Psoas muscle (tissue), 8 donors: ENCODE results near the gene ASTN1. TPM values are rescaled to one million over a fixed set of nuclear protein-coding genes. Genes with fewer than 3 reads are reported as not detected.

Experiments
- ATAC-seq, 4 donors: fragments of 200-7000 bp; cut with Tn5 transposase; one replicate each; pipeline ENCODE4 v1.9.1; 2020; ENCODE audit warnings: moderate library complexity in 3 of 4, mild to moderate bottlenecking in 2 of 4
- DNase-seq, 2 donors: peaks; one replicate each; pipeline ENCODE4 v3.0.0-alpha.2; 2020
- H3K27ac ChIP-seq: fragments of 200-600 bp; one replicate; pipeline ENCODE4 v1.8.0; 2022
- H3K27me3 ChIP-seq, 3 donors: fragments of 200-600 bp in 1 of 3; one replicate each; pipeline versions ENCODE4 v1.6.1 to v1.8.0; 2013 to 2022; ENCODE audit warnings: low read length in 2 of 3, mild to moderate bottlenecking in 2 of 3, moderate library complexity in 1 of 3; ENCODE audit not compliant: insufficient read depth in 3 of 3
- H3K36me3 ChIP-seq, 2 donors: fragments of 200-600 bp in 1 of 2; one replicate each; pipeline versions ENCODE4 v1.6.1 to v1.8.0; 2013 to 2022; ENCODE audit warnings: low read depth in 1 of 2, mild to moderate bottlenecking in 1 of 2, moderate library complexity in 1 of 2; ENCODE audit not compliant: insufficient read depth in 1 of 2
- H3K4me1 ChIP-seq: fragments of 200-600 bp; one replicate; pipeline ENCODE4 v1.8.0; 2022
- H3K4me3 ChIP-seq: fragments of 200-600 bp; one replicate; pipeline ENCODE4 v1.8.0; 2022; ENCODE audit warnings: mild to moderate bottlenecking
- H3K9me3 ChIP-seq: fragments of 200-600 bp; one replicate; pipeline ENCODE4 v1.8.0; 2022
- CTCF ChIP-seq: fragments of 200-600 bp; IDR thresholded peaks from one replicate; pipeline ENCODE4 v1.8.0; 2022; ENCODE audit warnings: antibody characterized with exemption
- WGBS, 3 donors: extraction: QIAGEN DNeasy Blood & Tissue Kit; methylation state at CpG; one replicate each; pipeline versions ENCODE4 v1.1.6 to v1.1.7; 2013; 5-methylcytosine and 5-hydroxymethylcytosine counted together
- intact Hi-C, 2 donors: fragments of 100-400 bp; cut with DNase I; formaldehyde crosslinking; loops; one replicate each; pipeline versions ENCODE4 v1.11.0 to v1.14.2; 2022
- polyA plus RNA-seq, 3 donors: library from polyadenylated mRNA; stranded (reverse); fragments of 200-250 nt; gene quantifications; one replicate each; pipeline ENCODE4 v1.2.3, GENCODE V29; 2013
- total RNA-seq, 4 donors: library from RNA; stranded (reverse); fragmentation: NEBNext Ultra II Directional in 2 of 4; extraction: Animal tissue kit (Norgen Biotek cat#: 25700) in 2 of 4; gene quantifications; one replicate each; pipeline versions ENCODE4 v1.2.1 to v1.2.4, GENCODE V29; 2021 to 2023
- donor health status: healthy with polysubstance abuse.
- donor health status: DM: no; HTN: no; CAD: no; lungs with moderate emphysema.
- donor health status: Bipolar disorder and iron deficiency.
- donor health status: healthy.
- donor health status: DM: yes; HTN: yes; CAD: no.
- donor health status: DM: no; HTN: no; CAD: no.
- donor health status: DM: no; HTN: no; CAD: no.
- donor health status: DM: yes; HTN: yes; CAD: no.

Gene ASTN1
- total and polyA plus RNA-seq, 7 donors = 0.03 to 0.51 (median 0.11) TPM; not detected in 1

GRCh38 chr1:176926330-176927086, 238.0 kb downstream of the ASTN1 start:
- no peak for TF ChIP-seq CTCF
- Histone ChIP-seq H3K36me3 (no peaks in the 10 kb centered on the region), H3K27ac (no peak overlapping the region), H3K4me3 (no peak overlapping the region), H3K9me3 (no peaks in the 10 kb centered on the region), H3K4me1 (no peaks in the 10 kb centered on the region), H3K27me3 (no peaks in the 10 kb centered on the region)
- ATAC-seq (no peak), DNase-seq (no peak)
- intact Hi-C loops = no loop called here
- 56 to 62% (median 60%) methylated on average over 5 of the region's 5 CpGs for WGBS, 3 donors

GRCh38 chr1:176925223-176925622, 239.3 kb downstream of the ASTN1 start:
- WGBS, 3 donors = 80 to 85% (median 83%) methylated on average over 5 of the region's 5 CpGs
- intact Hi-C loops = no loop called here

GRCh38 chr1:176923283-176923682, 241.2 kb downstream of the ASTN1 start:
- H3K9me3 ChIP-seq = no peaks in the 10 kb centered on the region
- no peak for TF ChIP-seq CTCF
- no peak overlapping the region for H3K4me3 ChIP-seq
- intact Hi-C loops = no loop called here
- H3K4me1 ChIP-seq = no peaks in the 10 kb centered on the region
- H3K27me3 ChIP-seq = no peaks in the 10 kb centered on the region
- no peak overlapping the region for H3K27ac ChIP-seq
- ATAC-seq (no peak), DNase-seq (no peak)
- no peaks in the 10 kb centered on the region for H3K36me3 ChIP-seq
- WGBS, 3 donors = 79 to 92% (median 86%) methylated on average over 1 of the region's 1 CpG

More at GRCh38 chr1:176925223-176925622, 239.3 kb downstream of the ASTN1 start:
- no peaks in the 10 kb centered on the region for H3K4me1 ChIP-seq
- no peak for DNase-seq
- H3K36me3 ChIP-seq = no peaks in the 10 kb centered on the region
- no peak for ATAC-seq
- H3K27ac ChIP-seq = no peak overlapping the region
- no peaks in the 10 kb centered on the region for H3K9me3 ChIP-seq
- H3K27me3 ChIP-seq = no peaks in the 10 kb centered on the region
- H3K4me3 ChIP-seq = no peak overlapping the region
- TF ChIP-seq CTCF = no peak

GRCh38 chr1:176919386-176920378, 244.8 kb downstream of the ASTN1 start:
- WGBS, 3 donors = 61 to 63% (median 62%) methylated on average over 8 of the region's 8 CpGs
- intact Hi-C loops = no loop called here
- Histone ChIP-seq H3K27ac (no peak overlapping the region), H3K4me3 (no peak overlapping the region), H3K27me3 (no peaks in the 10 kb centered on the region), H3K9me3 (no peaks in the 10 kb centered on the region), H3K4me1 (no peaks in the 10 kb centered on the region), H3K36me3 (no peaks in the 10 kb centered on the region)
- TF ChIP-seq CTCF = no peak
- ATAC-seq = no peak
- no peak for DNase-seq
